HCT116 (cell line): Measurements from ENCODE around the gene COL19A1. TPM values are rescaled to one million over a fixed set of nuclear protein-coding genes. Genes with fewer than 3 reads are reported as not detected.

Experiments
- ATAC-seq: fragments of 200-7000 bp; cut with Tn5 transposase; 2 replicates; pipeline ENCODE4 v1.9.1; 2020; ENCODE audit warnings: mild to moderate bottlenecking, moderate library complexity
- BruUV-seq: library from RNA; stranded (reverse); fragments of 400-500 nt; replicated peaks from 2 replicates; lab custom pipeline; 2021; lab: Mats Ljungman, UMichigan
- CTCF ChIA-PET: fragments of 300-600 bp; sonication (Branson Sonifier 250); formaldehyde crosslinking; loops from one replicate; lab custom pipeline; 2021; ENCODE audit warnings: antibody characterized with exemption; lab: Charles Lee
- POLR2A ChIA-PET: fragments of 300-600, 350-600 bp; sonication (Branson Sonifier 250); formaldehyde crosslinking; loops from one replicate; lab custom pipeline; 2021; ENCODE audit warnings: antibody characterized with exemption; lab: Charles Lee
- RAD21 ChIA-PET, 2 experiments: fragments of 300-600 bp; sonication (Branson Sonifier 250); formaldehyde crosslinking; loops; one replicate each; lab custom pipeline; 2023; ENCODE audit warnings: low total read pairs in 2 of 2; ENCODE audit not compliant: uncharacterized antibody in 2 of 2, unreplicated experiment in 2 of 2, low non-redundant PET in 1 of 2; lab: Charles Lee
- DNase-seq: peaks from one replicate; pipeline ENCODE4 v3.0.0-alpha.2; 2010; ENCODE audit warnings: low read depth, low spot score
- H2AFZ ChIP-seq: fragments of 200-600 bp; shearing (Covaris generic), sonication (generic); 2 replicates; pipeline ENCODE4 v1.6.1; 2017; ENCODE audit warnings: low read depth, mixed run types, mixed read lengths, antibody characterized with exemption, low read length; ENCODE audit not compliant: poor library complexity, severe bottlenecking
- H3K27ac ChIP-seq: 2 replicates; pipeline ENCODE4 v1.5.1; 2012; ENCODE audit warnings: low read depth, low read length
- H3K27me3 ChIP-seq: fragments of 200-600 bp; sonication (generic); 2 replicates; pipeline ENCODE4 v1.6.1; 2016; ENCODE audit warnings: mixed run types, low read length, mixed read lengths; ENCODE audit not compliant: insufficient read depth
- H3K36me3 ChIP-seq, 2 experiments: fragments of 200-500 bp in 1 of 2; fragments of 200-600 bp in 1 of 2; sonication (Bioruptor generic) in 1 of 2; sonication (generic) in 1 of 2; 2 replicates each; pipeline versions ENCODE4 v1.5.1 to v1.6.1; 2014 to 2016; ENCODE audit warnings: low read length in 2 of 2, inconsistent platforms in 1 of 2, mixed read lengths in 1 of 2, mixed run types in 1 of 2; ENCODE audit not compliant: insufficient read depth in 2 of 2, control insufficient read depth in 1 of 2
- H3K4me1 ChIP-seq, 2 experiments: fragments of 200-600 bp in 1 of 2; sonication (generic) in 1 of 2; 2 replicates each; pipeline versions ENCODE4 v1.5.1 to v1.6.1; 2012 to 2017; ENCODE audit warnings: low read length in 2 of 2, inconsistent platforms in 1 of 2, mild to moderate bottlenecking in 1 of 2, mixed read lengths in 1 of 2, mixed run types in 1 of 2, moderate library complexity in 1 of 2; ENCODE audit not compliant: insufficient read depth in 2 of 2, control insufficient read depth in 1 of 2
- H3K4me2 ChIP-seq: fragments of 200-600 bp; sonication (generic); 2 replicates; pipeline ENCODE4 v1.6.1; 2017; ENCODE audit warnings: mixed run types, low read length, mixed read lengths
- H3K4me3 ChIP-seq, 2 experiments: fragments of 200-600 bp in 1 of 2; sonication (generic) in 1 of 2; replicated peaks in 1 of 2; 2 replicates each; pipeline ENCODE4 v1.5.1; 2011 to 2016; ENCODE audit warnings: low read length in 2 of 2, control low read depth in 1 of 2, low read depth in 1 of 2, mild to moderate bottlenecking in 1 of 2, mixed read lengths in 1 of 2, mixed run types in 1 of 2
- H3K79me2 ChIP-seq: fragments of 200-600 bp; sonication (generic); 2 replicates; pipeline ENCODE4 v1.6.1; 2017; ENCODE audit warnings: mild to moderate bottlenecking, mixed run types, low read length, moderate library complexity, mixed read lengths; ENCODE audit not compliant: insufficient read depth
- H3K9ac ChIP-seq: fragments of 200-600 bp; sonication (generic); 2 replicates; pipeline ENCODE4 v1.6.1; 2016; ENCODE audit warnings: low read length, mixed read lengths
- H3K9me2 ChIP-seq: fragments of 200-600 bp; sonication (generic), shearing (Covaris generic); 2 replicates; pipeline ENCODE4 v1.6.1; 2017; ENCODE audit warnings: mixed run types, mild to moderate bottlenecking, moderate library complexity; ENCODE audit not compliant: insufficient read depth
- H3K9me3 ChIP-seq, 2 experiments: fragments of 200-500 bp in 1 of 2; fragments of 200-600 bp in 1 of 2; sonication (Bioruptor generic) in 1 of 2; sonication (generic) in 1 of 2; 2 replicates each; pipeline ENCODE4 v1.6.1; 2014 to 2017; ENCODE audit warnings: low read length in 2 of 2, mixed read lengths in 2 of 2, inconsistent platforms in 1 of 2, low read depth in 1 of 2, mild to moderate bottlenecking in 1 of 2, mixed run types in 1 of 2, moderate library complexity in 1 of 2; ENCODE audit not compliant: control insufficient read depth in 1 of 2, insufficient read depth in 1 of 2
- H4K20me1 ChIP-seq: fragments of 200-600 bp; sonication (generic), shearing (Covaris generic); 2 replicates; pipeline ENCODE4 v1.6.1; 2017; ENCODE audit warnings: mixed run types, mild to moderate bottlenecking, moderate library complexity; ENCODE audit not compliant: insufficient read depth
- CBX3 ChIP-seq: IDR thresholded peaks from 2 replicates; pipeline ENCODE4 v1.6.1; 2012; ENCODE audit warnings: low read depth
- CEBPB ChIP-seq: IDR thresholded peaks from 2 replicates; pipeline ENCODE4 v1.6.1; 2012; ENCODE audit warnings: low read depth
- EZH2 ChIP-seq: fragments of 200-600 bp; sonication (generic); IDR thresholded peaks from 2 replicates; pipeline ENCODE4 v1.6.1; 2017; ENCODE audit warnings: antibody characterized with exemption, mixed run types
- FOSL1 ChIP-seq: IDR thresholded peaks from 2 replicates; pipeline ENCODE4 v1.6.1; 2012; ENCODE audit warnings: low read depth
- JUND ChIP-seq: IDR thresholded peaks from 2 replicates; pipeline ENCODE4 v1.6.1; 2012
- RAD21 ChIP-seq: IDR thresholded peaks from 2 replicates; pipeline ENCODE4 v1.6.1; 2012; ENCODE audit warnings: low read depth, mild to moderate bottlenecking
- SIN3A ChIP-seq: IDR thresholded peaks from 2 replicates; pipeline ENCODE4 v1.6.1; 2012; ENCODE audit warnings: low read depth
- SP1 ChIP-seq: IDR thresholded peaks from 2 replicates; pipeline ENCODE4 v1.6.1; 2012; ENCODE audit warnings: low read depth
- SRF ChIP-seq: IDR thresholded peaks from 2 replicates; pipeline ENCODE4 v1.6.1; 2012; ENCODE audit warnings: low read depth
- YY1 ChIP-seq: IDR thresholded peaks from 2 replicates; pipeline ENCODE4 v1.6.1; 2011; ENCODE audit warnings: low read length, low read depth, moderate library complexity, mild to moderate bottlenecking; ENCODE audit not compliant: insufficient replicate concordance; ENCODE audit errors: extremely low read depth
- ZNF274 ChIP-seq: fragments of 200-500 bp; sonication (Bioruptor generic); IDR thresholded peaks from 2 replicates; pipeline ENCODE4 v1.6.1; 2014; ENCODE audit warnings: mild to moderate bottlenecking, low read depth, low read length, inconsistent platforms
- intact Hi-C: fragments of 100-400 bp; cut with micrococcal nuclease; formaldehyde crosslinking; loops from 2 replicates; pipeline ENCODE4 v1.10.0; 2022
- total RNA-seq: library from RNA; stranded (reverse); gene quantifications from one replicate; pipeline ENCODE4 v1.2.1, GENCODE V29; 2021; ENCODE audit not compliant: unreplicated experiment
- TF ChIP-seq, protein P1 (sequence below): IDR thresholded peaks from 2 replicates; pipeline ENCODE4 v1.6.1; 2012
- TF ChIP-seq, protein P2 (sequence below): IDR thresholded peaks from 2 replicates; pipeline ENCODE4 v1.6.1; 2011; ENCODE audit warnings: mild to moderate bottlenecking, low read length, moderate library complexity; ENCODE audit not compliant: insufficient replicate concordance; ENCODE audit errors: extremely low read depth
- TF ChIP-seq, protein P3 (sequence below): IDR thresholded peaks from 2 replicates; pipeline ENCODE4 v1.6.1; 2012

The COL19A1 gene
- total RNA-seq, 1 experiment from 2014 or later: not detected

DNA sequence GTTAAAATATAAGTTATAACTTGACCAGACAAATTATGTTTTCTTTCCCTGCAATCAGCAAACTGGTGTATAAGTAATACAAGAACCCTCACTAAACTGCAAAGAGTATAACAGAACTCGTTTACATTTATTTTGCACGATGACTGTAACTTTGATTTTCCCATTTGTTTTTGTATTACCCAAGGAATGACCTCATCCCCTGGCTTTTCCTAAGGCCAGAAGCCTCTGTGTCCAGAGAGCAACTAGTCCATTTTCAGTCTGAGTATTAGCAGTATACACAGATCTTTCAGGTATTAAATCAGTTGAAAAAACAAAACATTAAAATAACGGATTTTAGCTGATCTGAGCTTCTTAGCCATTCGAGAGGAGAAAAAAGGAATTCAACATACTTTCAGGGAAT lies 17.2 kb downstream of the COL19A1 start:
- DNase-seq (no peak), ATAC-seq (no peak)
- no peaks in the 10 kb centered on the region for H4K20me1 ChIP-seq
- ChIA-PET CTCF (no interaction called here), POLR2A (no interaction called here), RAD21 (no interaction called here)
- no peaks in the 10 kb centered on the region for H3K36me3 ChIP-seq
- intact Hi-C loops: no loop called here
- no peak overlapping the region for H3K27ac ChIP-seq
- H2AFZ ChIP-seq: no peak overlapping the region
- no peaks in the 10 kb centered on the region for H3K9me3 ChIP-seq
- H3K4me1 ChIP-seq: no peaks in the 10 kb centered on the region
- no peak overlapping the region for H3K9ac ChIP-seq
- H3K4me2 ChIP-seq: no peak overlapping the region
- no TSS peak for BruUV-seq
- H3K79me2 ChIP-seq: no peaks in the 10 kb centered on the region
- H3K4me3 ChIP-seq: no peak overlapping the region
- no peaks in the 10 kb centered on the region for H3K27me3 ChIP-seq
- no peak for TF ChIP-seq SIN3A
- TF ChIP-seq, protein P1, sequence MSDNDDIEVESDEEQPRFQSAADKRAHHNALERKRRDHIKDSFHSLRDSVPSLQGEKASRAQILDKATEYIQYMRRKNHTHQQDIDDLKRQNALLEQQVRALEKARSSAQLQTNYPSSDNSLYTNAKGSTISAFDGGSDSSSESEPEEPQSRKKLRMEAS: no peak
- TF ChIP-seq, protein P2, sequence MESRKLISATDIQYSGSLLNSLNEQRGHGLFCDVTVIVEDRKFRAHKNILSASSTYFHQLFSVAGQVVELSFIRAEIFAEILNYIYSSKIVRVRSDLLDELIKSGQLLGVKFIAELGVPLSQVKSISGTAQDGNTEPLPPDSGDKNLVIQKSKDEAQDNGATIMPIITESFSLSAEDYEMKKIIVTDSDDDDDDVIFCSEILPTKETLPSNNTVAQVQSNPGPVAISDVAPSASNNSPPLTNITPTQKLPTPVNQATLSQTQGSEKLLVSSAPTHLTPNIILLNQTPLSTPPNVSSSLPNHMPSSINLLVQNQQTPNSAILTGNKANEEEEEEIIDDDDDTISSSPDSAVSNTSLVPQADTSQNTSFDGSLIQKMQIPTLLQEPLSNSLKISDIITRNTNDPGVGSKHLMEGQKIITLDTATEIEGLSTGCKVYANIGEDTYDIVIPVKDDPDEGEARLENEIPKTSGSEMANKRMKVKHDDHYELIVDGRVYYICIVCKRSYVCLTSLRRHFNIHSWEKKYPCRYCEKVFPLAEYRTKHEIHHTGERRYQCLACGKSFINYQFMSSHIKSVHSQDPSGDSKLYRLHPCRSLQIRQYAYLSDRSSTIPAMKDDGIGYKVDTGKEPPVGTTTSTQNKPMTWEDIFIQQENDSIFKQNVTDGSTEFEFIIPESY: no peak
- no peak for TF ChIP-seq YY1
- no peak for TF ChIP-seq SRF
- no peak for TF ChIP-seq CBX3
- TF ChIP-seq SP1: no peak
- TF ChIP-seq ZNF274: no peak
- TF ChIP-seq FOSL1: no peak
- TF ChIP-seq, protein P3, sequence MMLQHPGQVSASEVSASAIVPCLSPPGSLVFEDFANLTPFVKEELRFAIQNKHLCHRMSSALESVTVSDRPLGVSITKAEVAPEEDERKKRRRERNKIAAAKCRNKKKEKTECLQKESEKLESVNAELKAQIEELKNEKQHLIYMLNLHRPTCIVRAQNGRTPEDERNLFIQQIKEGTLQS: no peak
- no peak for TF ChIP-seq EZH2
- no peak for TF ChIP-seq JUND
- no peak for TF ChIP-seq CEBPB
- TF ChIP-seq RAD21: no peak
- H3K9me2 ChIP-seq: no peaks in the 10 kb centered on the region
